NCI-H446 treated with DMSO at 0.1 percent for 48 hours (cell line): Measurements from ENCODE around the gene GPBP1L1.
"Not testable (repeated sequence)": the region's sequence is repeated elsewhere in the genome, so short reads cannot be mapped to it uniquely, and the experiment has no call there.

Source experiments
- DNase-seq: peaks from one replicate; lab custom pipeline; 2025; lab: John Stamatoyannopoulos, UW

GPBP1L1 gene

DNA sequence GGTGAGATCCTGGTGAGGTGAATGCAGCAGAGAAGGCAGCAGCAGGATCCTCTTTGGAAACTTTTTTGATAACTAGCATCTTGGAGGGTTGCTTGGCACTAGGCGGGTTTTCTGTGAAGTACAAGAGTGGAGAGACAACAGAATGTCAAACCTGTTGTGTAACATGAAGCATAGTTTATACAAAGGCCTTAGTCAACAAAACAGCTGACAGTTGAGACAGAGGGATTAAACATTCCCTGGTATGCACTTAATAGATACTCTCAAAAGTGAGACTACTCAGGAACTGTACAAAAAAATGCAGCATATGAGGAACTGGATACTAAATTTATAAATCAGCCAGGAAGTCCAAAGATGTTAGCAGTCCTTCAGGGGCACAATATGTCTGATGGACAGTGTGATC lies 46.0 kb downstream of the GPBP1L1 start:
- DNase-seq = no peak

DNA sequence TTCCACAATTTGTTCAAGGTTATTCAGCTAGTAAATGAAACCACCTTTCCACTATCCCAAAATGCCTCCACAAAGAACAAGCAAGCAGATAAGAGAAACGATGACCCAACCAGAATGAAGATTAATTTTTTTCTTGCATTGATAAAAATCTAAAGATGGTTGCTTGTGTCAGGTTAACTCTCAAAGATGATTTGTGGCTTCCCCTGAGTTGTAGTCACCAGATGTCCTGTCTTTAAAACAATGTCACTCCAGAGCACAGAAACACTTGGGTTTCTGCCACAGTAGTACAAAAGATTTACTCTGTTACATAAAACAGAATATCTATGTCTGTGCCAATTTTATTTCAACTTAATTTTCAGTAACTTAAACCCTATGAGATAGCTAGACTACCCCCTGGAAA lies 51.1 kb downstream of the GPBP1L1 start:
- DNase-seq = no peak

DNA sequence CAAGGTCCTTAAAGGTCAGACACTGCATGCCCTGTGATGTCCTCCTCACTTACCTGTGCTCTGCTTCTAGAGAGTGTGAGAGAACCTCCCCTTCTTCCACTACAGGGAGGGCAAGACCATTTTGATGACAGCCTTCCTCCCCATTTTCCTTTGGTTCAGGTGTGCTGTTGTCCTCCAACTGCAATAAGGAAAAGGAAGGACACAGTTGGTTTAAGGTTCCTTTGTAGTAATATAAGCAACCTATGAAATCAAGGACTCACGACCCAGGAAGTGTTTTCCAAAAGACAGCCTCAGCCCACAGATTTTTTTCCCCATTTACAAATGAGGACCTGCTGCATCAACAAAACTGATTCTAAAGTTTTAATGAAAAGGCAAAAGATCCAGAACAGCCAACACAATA lies 55.9 kb downstream of the GPBP1L1 start:
- no peak for DNase-seq

DNA sequence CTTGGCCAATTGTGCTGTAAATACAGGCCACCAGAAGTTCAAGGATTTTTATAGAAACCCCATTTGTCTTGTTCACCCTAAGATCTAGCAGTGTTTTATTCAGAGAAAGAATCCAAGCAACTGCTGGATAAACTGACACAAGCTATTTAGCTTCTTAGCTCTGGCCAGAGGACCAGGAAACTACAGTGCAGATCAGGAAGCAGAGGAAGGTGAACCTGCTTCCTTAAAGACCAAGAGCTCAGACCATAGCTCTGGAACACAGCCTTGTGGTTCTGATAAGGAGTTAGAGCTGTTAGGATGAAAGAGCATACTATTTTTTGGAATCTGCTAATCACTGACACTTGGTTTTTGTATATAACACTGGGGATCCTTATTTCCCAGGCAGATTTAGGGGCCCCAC lies 57.3 kb downstream of the GPBP1L1 start:
- DNase-seq = no peak

DNA sequence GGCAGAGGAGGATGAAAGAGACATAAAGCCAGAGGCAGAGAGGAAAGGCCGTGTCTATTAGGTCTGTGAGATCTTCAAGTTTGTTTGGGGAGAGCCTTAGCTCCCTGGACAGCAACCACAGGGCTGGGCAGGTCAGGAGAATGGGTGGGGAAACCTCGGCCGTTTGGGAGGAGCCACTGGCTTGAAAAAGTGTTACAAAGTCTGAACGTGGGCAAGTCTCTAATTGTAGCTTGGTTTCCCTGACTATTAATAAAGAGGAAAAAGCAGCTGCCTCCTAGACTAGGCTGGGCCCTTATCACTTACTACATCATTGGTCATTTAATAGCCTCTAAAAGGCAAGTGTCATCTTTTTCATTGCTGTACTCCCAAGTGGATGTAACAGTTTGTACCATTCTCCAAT lies 62.4 kb downstream of the GPBP1L1 start, which contains the start of gene CCDC17:
TSS of gene CCDC17 (minus strand) at position 83 of the 400 bp plus-strand sequence. CDS start 145 bp downstream, outside the sequence.
- DNase-seq = no peak

DNA sequence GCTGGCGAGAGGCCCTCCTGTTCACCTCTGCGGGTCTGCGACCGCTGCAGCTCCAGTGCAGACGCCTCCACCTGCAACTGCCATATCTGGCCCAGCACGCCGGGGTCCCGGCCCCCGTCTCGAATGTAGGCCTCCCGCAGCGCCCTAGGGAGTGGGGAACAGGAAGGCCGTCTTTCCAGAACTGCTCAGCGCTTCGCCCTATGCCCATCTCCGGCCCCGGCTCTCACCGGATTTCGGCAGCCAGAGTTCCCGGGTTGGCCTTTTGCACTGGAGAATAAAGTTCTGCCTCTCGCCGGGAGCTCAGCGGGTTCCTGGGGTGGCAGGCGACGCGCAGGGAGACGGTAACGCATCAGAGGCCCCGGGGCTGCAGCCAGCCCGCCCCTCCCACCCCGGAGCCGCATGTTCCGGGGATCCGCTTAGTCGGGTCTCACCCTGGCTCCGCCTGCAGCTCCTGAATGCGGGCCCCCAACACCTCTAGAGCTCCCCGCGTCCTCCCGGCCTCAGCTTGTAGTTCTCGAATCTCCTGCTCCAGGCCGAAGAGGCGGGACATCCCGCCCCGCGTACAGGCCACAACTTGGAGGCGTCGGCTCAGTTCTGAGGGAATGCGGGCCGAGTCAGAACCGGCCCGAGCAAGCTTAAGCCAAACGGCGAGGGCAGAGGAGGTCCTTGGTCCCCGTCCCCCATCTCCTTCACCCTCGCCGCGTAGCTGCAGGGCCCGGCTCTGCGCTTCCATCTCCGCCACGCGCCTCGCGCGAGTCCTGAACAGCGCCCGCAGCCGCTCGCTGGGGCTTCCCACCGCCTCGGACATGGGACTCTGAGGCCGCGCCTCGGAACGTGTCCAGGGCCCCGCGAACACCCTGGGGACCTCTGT lies 63.6 kb downstream of the GPBP1L1 start:
- no peak for DNase-seq

DNA sequence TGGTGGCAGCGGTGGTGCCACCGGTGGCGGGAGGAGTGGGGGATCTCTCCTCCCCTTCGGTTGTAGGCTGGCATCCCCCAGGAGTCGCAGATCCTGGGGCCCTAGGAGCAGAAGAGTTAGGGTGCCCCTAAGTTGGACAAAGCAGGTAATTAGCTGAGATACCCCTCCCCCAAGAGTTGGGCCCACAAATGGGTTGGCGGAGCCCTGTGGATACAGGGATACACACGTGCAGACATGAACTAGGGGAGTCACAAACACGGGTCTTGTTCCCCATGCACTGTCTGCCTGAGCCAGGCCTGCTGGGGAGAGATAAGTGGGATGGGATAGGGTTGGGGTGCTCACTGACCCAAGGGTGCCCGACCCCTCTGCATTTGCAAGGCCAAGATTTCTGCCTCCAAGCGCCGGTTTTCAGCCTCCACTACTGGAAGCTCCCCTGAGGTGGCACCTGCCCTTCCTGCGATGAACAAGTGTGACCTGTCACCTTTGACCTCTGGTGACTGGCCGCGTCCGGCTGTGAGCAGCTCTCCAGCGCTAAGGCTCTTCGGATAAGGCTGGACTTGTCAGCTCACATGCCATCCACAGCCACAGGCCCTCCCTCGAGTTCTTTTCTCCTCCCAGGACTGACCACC lies 64.3 kb downstream of the GPBP1L1 start:
- DNase-seq = no peak

DNA sequence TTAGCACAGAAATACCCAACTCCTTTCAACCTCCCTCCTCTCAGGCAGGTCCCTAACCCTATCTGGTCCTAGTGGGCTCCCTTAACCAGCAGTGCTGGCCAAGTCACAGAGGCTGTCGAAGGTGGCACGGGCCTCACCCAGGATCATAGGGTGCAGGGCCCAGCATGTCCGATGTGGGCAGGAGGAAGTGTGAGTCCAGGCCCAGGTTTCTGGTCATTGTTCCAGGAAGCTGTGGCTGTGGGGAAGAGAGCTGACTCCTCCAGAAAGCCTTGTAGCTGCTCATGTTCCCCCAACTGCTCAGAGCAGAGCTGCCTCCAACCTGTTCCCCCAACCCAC lies 64.9 kb downstream of the GPBP1L1 start:
- DNase-seq = no peak

DNA sequence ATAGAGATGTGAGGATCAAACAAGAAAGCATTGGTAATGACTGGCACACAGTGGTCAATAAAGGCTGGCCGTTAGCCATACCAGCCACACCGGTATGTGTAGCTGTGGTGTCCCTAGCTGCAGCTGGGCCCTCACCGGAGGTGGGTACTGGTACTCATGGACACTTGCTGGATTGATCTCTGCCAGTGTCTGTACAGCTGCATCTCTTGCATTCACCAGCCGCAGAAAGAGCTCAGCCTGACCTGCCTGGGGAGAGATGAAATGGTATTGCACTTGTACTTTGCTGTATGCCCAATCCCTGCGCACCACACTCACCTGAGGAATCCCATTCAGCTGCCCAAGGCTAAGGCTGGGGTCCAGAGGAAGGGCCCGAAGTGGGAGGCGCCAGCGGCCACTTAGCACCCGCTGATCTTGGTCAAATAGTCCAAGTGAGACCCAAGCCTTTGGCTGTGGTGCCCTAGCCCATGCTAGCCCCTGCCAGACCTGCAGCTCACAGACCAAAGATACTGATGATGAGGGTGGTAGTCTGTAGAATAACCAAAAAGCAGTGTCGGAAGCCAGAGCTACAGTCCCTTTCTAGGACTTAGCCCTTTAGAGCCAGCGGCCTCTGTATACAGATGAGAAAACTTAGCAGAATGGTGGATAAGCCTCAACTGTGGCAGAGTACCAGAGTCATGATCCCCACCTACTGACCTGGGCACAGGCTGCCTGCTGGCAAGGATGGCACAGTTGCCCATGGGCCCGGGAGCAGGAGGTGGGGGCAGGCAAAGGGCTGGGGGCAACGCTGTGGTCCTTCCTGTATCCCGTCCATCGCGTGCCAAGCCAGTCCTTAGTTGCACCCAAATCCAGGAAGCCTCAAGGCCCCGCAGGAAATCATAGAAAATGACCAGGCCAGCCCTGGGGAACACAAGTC lies 65.5 kb downstream of the GPBP1L1 start:
- no peak for DNase-seq

DNA sequence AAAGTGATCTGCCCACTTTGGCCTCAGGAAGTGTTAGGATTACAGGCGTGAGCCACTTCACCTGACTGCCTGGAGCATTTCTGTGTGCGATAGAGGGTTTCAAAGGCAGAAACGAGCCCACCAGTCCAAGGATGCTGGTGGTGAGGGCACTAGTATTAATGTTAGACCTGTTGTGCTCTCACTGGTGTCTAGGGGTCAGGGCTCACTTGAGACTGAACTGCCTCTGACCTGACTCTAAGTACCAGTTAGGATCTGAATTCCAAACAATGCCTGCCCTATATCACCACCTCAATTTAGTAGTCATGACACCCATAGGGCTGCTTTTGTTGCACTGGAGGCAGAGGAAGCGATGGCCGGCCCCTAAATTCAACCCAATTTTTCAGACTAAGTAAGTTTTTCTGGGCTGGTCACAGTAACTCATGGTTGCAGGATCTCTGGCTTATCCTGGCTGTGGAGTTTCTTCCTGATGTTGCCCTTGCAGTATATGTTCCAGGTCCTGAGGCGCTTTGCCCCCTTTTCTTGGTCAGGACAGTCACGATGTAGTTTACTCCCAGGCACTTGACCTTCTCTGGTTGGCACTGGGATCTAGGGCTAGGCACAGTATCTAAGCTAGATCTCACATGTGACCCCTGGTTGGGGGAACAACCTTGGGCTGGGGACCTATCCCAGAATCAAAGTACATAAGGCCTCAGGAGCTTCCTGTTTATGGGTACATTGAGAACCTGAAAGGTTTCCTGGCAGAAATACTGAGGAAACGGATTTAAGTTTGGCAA lies 67.0 kb downstream of the GPBP1L1 start:
- no peak for DNase-seq

DNA sequence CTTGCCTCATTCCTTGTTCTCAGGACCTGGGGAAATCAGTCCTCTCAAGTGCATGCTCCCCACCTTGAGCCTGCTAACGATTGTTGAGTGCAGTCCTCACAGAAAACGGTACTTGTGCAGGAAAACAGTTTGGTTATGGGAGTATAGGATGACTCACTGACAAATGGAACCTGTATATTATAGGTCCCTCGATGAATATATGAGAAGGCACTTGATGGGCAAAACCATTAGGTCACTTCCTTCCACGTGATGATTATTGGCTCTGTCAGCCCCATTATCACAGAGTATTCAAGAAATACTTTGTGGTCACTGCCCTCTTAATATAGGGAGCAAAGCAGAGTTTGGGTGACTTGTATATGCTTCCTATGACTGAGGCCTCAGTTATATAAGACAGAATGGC lies 68.7 kb downstream of the GPBP1L1 start:
- DNase-seq = no peak

DNA sequence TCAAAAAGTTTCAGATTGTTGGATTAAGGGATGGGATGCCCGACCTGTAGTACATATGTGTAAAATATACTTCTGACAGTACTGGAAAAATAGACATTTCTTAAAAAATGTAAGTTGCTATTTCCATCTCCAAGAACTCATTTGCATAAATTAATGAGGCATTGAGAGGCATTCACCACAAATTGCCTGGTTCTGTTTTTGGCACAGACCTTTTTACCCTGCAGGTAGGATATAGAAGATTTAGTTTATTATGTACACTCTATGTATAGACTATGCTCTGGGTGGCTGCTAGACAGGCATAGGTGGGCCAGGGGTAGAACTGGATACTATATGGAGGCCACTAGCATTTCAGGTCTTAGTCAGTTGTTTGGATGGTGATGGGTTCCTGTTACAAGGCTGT lies 70.4 kb downstream of the GPBP1L1 start:
- no peak for DNase-seq

DNA sequence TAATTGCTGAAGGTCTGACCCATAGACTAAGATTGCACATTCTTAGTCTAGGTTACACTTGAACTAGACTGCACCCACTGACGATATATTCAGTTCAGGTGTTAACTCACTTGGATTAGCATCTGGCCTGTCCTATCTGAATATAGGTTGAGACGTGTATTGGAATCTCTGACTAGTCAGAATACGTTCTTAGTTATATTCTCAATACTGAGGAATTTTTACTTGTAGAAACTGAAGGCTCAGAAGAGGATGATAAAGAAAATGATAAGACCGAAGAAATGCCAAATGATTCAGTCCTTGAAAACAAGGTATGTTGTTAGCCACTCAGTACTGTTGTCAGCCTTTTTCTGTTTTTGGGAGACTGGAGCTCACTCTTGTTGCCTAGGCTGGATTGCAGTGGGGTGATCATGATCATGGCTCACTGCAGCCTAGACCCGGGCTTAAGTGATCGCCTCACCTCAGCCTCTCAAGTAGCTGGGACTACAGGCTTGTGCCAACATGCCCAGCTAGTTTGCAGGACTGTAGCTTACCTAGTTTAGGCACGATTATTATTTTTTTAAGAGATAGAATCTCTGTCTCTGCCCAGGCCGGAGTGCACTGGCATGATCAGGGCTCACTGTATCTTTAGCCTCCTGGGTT lies 73.3 kb downstream of the GPBP1L1 start:
- no peak for DNase-seq

DNA sequence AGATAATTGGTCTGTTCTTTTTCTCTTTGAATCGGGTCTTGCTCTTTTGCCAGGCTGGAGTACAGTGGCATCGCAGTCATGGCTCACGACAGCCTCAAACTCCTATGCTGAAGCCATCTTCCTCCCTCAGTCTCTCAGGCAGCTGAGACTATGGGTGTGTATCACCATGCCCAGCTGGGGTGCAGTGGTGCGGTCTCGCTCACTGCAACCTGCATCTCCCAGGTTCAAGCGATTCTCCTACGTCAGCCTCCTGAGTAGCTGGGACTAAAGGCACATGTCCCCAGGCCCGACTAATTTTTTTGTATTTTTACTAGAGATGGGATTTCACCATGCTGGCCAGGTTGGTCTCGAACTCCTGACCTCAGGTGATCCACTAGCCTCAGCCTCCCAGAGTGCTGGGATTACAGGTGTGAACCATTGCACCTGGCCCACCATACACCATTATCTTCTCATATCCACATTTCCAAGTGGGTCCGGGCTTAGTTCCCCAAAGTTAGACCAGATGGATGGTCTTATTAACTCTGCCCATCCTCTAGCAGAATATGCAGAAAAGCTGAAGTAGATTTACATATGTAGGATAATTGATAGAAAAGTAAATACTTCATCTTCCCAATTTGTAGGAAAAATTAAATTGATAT lies 75.6 kb downstream of the GPBP1L1 start:
- no peak for DNase-seq

DNA sequence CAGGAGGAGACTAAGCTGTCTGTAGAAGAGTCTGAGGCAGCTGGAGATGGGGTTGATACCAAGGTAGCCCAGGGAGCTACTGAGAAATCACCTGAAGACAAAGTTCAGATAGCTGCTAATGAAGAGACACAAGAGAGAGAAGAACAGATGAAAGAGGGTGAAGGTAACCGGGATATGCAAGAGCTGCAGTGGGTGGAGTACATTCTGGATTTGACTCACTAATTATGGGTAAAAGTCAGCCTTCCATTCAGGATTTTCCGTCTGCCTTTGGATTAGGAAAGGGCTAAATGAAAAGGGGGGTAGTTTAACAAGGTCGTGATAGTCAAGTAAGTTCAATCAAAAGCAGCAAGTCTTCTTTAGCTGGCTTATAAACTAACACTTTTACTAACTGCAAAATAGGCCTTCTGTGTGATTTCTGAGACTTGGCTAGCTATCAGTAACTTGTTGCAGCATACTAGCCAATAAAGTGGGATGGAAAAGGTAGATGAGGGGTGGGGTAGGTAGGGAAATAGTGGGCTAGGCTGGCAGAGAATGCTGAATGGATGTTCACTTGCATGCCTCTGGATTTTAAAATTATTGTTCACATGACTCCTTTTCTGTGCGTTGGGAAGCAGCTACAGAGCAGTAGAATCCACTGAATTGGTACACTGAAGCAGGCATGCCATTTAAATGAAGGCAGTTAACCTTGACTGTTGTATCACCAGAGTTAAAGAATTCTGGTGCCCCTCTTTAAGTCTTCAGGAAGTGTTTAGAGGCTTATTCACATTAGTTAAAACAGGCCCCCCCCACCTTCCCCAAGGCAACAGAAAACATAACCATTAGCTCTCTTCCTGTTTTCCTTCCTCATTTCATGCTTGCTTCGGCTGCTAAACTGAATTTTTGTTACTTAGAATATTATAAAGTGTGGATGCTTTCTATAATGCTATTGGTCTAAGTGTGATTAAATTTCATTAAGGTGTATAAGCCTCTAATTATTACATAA lies 77.9 kb downstream of the GPBP1L1 start:
- no peak for DNase-seq

DNA sequence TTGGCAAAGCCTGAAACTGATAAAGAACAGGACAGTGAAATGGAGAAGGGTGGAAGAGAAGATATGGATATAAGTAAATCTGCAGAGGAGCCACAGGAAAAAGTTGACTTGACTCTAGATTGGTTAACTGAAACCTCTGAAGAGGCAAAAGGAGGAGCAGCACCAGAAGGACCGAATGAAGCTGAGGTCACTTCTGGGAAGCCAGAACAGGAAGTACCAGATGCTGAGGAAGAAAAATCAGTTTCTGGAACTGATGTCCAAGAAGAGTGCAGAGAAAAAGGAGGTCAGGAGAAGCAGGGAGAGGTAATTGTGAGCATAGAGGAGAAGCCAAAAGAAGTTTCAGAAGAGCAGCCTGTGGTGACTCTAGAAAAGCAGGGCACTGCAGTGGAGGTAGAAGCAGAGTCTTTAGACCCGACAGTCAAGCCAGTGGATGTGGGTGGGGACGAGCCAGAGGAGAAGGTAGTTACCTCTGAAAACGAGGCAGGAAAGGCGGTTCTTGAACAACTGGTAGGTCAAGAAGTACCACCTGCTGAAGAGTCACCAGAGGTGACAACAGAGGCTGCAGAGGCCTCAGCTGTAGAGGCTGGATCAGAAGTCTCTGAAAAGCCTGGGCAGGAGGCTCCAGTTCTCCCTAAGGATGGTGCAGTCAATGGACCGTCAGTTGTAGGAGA lies 78.8 kb downstream of the GPBP1L1 start:
- no peak for DNase-seq

DNA sequence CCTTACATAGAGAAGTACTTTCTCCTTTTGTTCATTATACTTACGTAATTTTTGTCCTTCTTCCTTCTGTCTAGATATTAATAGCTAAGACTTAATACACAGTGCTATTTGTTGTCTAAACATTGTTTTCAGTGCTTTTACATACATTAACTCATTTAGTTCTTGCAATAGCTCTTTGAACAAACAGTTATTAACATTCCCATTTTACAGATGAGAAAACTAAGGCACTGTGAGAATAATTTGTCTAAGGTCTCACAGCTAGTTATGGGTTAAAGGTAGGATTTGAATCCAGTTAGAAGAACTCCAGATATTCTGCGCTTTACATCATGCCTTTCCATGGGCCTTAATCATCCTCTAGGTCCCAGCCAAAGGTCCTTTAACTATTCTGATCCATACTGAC lies 82.1 kb downstream of the GPBP1L1 start:
- DNase-seq = no peak

DNA sequence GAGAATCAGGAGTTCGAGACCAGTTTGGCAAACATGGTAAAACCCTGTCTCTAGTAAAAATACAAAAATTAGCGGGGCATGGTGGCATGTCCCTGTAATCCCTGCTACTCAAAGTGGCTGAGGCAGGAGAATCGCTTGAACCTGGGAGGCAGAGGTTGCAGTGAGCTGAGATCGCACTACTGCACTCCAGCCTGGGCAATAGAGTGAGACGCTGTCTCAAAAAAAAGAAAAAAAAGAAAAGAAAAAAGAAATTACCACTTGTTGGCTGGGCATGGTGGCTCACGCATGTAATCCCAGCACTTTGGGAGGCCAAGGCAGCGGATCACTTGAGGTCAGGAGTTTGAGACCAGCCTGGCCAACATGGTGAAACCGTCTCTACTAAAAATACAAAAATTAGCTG lies 89.6 kb downstream of the GPBP1L1 start:
- DNase-seq = not testable (repeated sequence)

DNA sequence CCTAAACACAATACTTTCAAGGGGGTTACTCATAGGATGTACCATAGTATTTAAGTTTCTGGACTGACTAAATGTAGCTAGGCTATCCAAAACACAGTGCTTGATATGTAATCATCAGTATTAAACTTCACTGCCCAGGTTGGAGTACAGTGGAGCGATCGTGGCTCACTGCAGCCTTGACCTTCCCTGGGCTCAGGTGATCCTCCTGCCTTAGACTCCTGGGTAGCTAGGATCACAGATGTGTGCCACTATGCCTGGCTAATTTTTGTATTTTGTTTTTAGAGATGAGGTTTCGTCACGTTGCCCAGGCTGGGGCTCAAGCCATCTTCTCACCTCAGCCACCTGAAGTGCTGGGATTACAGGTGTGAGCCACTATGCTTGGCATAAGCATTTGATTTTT lies 91.9 kb downstream of the GPBP1L1 start:
- DNase-seq = no peak
